Pancreas (tissue), 10 donors: ENCODE results near the gene SORL1. TPM values are rescaled to one million over a fixed set of nuclear protein-coding genes. Genes with fewer than 3 reads are reported as not detected.

ENCODE experiments used
- ATAC-seq, 4 donors: fragments of 200-7000 bp; cut with Tn5 transposase; one replicate each; pipeline versions ENCODE4 v1.8.0 to v1.9.1; 2020; ENCODE audit warnings: mild to moderate bottlenecking in 4 of 4, moderate library complexity in 4 of 4
- DNase-seq, 6 donors: peaks; one replicate each; pipeline ENCODE4 v3.0.0-alpha.2; 2020
- FAIRE-seq: peaks from 2 replicates; lab custom pipeline; 2012; peaks lifted over from hg19 to GRCh38; lab: Jason Lieb, UNC
- H3K27ac ChIP-seq, 4 donors: fragments of 200-600 bp; sonication (generic); 1 replicate in 3 of 4; 2 replicates in 1 of 4; pipeline versions ENCODE4 v1.5.0 to v1.8.0; 2020
- H3K27me3 ChIP-seq, 4 donors: fragments of 200-600 bp; one replicate each; pipeline ENCODE4 v1.8.0; 2021
- H3K36me3 ChIP-seq, 3 donors: fragments of 200-600 bp; sonication (generic) in 1 of 3; one replicate each; pipeline versions ENCODE4 v1.5.0 to v1.8.0; 2020 to 2021
- H3K4me1 ChIP-seq, 3 donors: fragments of 200-600 bp; one replicate each; pipeline ENCODE4 v1.8.0; 2021
- H3K4me3 ChIP-seq, 4 donors: fragments of 200-600 bp; sonication (generic) in 2 of 4; one replicate each; pipeline versions ENCODE4 v1.5.0 to v1.8.0; 2020 to 2021
- H3K9me3 ChIP-seq, 4 donors: fragments of 200-600 bp; one replicate each; pipeline ENCODE4 v1.8.0; 2021
- CTCF ChIP-seq, 4 donors: fragments of 200-600 bp; sonication (generic) in 3 of 4; IDR thresholded peaks; one replicate each; pipeline versions ENCODE4 v1.5.0 to v1.8.0; 2021; ENCODE audit warnings: antibody characterized with exemption in 4 of 4
- WGBS, 2 donors: extraction: QIAGEN DNeasy Blood & Tissue Kit; methylation state at CpG; one replicate each; pipeline ENCODE4 v1.1.7; 2013; 5-methylcytosine and 5-hydroxymethylcytosine counted together
- intact Hi-C, 3 donors: fragments of 100-400 bp; cut with DNase I; formaldehyde crosslinking; loops; one replicate each; pipeline versions ENCODE4 v1.11.1 to v1.14.2; 2022
- polyA plus RNA-seq, 2 donors: library from polyadenylated mRNA; stranded (reverse); fragments of 200-250 nt; gene quantifications; one replicate each; pipeline ENCODE4 v1.2.3, GENCODE V29; 2013
- total RNA-seq, 6 donors: library from RNA; stranded (reverse); fragmentation: NEBNext Ultra II Directional in 4 of 6; extraction: Animal tissue kit (Norgen Biotek cat#: 25700) in 4 of 6; gene quantifications; one replicate each; pipeline versions ENCODE4 v1.2.1 to v1.2.4, GENCODE V29; 2021 to 2023
- donor health status: healthy with polysubstance abuse.
- donor health status: DM: no; HTN: no; CAD: no; lungs with moderate emphysema.
- donor health status: DM: no; HTN: no; CAD: no.
- donor health status: control.
- donor health status: control.
- donor health status: Bipolar disorder and iron deficiency.
- donor health status: DM: yes; HTN: yes; CAD: no.
- donor health status: DM: no; HTN: no; CAD: no.
- donor health status: DM: no; HTN: no; CAD: no.
- donor health status: DM: yes; HTN: yes; CAD: no.

SORL1 gene
- total and polyA plus RNA-seq, 8 donors: 2.7 to 47.5 (median 15.5) TPM

- intact Hi-C loops: no loop called here
- H3K4me3 ChIP-seq: no peak overlapping the region
Measured at GRCh38 chr11:121525376-121525775, 73.3 kb downstream of the SORL1 start.

GRCh38 chr11:121530257-121530656 lies 78.1 kb downstream of the SORL1 start:
- no peak for DNase-seq
- Histone ChIP-seq H3K4me3 (no peak overlapping the region), H3K27me3 (no peaks in the 10 kb centered on the region), H3K27ac (no peak overlapping the region), H3K4me1 (no peaks in the 10 kb centered on the region), H3K36me3 (peaks cover 0 to 2% (median 0%) of the 10 kb centered on the region in 3 donors), H3K9me3 (no peaks in the 10 kb centered on the region)
- no peak for TF ChIP-seq CTCF (IDR thresholded peaks at IDR 0.05)
- 85 to 89% methylated on average over 2 of the region's 2 CpGs for WGBS, 2 donors
- no peak for ATAC-seq
- intact Hi-C loops: no loop called here
- FAIRE-seq: no peak

More at GRCh38 chr11:121525376-121525775, 73.3 kb downstream of the SORL1 start:
- DNase-seq: no peak
- peaks cover 0 to 2% (median 0%) of the 10 kb centered on the region in 3 donors for H3K36me3 ChIP-seq
- no peak overlapping the region for H3K27ac ChIP-seq
- no peaks in the 10 kb centered on the region for H3K27me3 ChIP-seq
- no peak for ATAC-seq
- FAIRE-seq: no peak
- no peak for TF ChIP-seq CTCF (IDR thresholded peaks at IDR 0.05)
- H3K4me1 ChIP-seq: no peaks in the 10 kb centered on the region
- H3K9me3 ChIP-seq: no peaks in the 10 kb centered on the region

GRCh38 chr11:121533601-121534000 lies 81.5 kb downstream of the SORL1 start:
- ATAC-seq (peak in 2 of 4 donors; percentile 12 to 26), FAIRE-seq (no peak), DNase-seq (no peak)
- no peak for TF ChIP-seq CTCF (IDR thresholded peaks at IDR 0.05)
- Histone ChIP-seq H3K27me3 (no peaks in the 10 kb centered on the region), H3K36me3 (peaks cover 0 to 2% (median 0%) of the 10 kb centered on the region in 3 donors), H3K27ac (no peak overlapping the region), H3K4me3 (no peak overlapping the region), H3K4me1 (no peaks in the 10 kb centered on the region), H3K9me3 (no peaks in the 10 kb centered on the region)
- 28 to 29% methylated on average over 3 of the region's 3 CpGs for WGBS, 2 donors
- intact Hi-C loops: no loop called here

- ATAC-seq (peak in 3 of 4 donors; percentile 49 to 87 (median 77)), FAIRE-seq (no peak), DNase-seq (no peak)
- Histone ChIP-seq H3K4me1 (no peaks in the 10 kb centered on the region), H3K27ac (no peak overlapping the region), H3K36me3 (peaks cover 0 to 1% (median 0%) of the 10 kb centered on the region in 3 donors), H3K27me3 (peaks cover 0 to 3% (median 0%) of the 10 kb centered on the region in 4 donors), H3K9me3 (no peaks in the 10 kb centered on the region), H3K4me3 (no peak overlapping the region)
- WGBS, 2 donors: 43 to 50% methylated on average over 12 of the region's 12 CpGs
- no peak for TF ChIP-seq CTCF (IDR thresholded peaks at IDR 0.05)
- intact Hi-C loops: no loop called here
Measured at GRCh38 chr11:121534131-121535093, 82.3 kb downstream of the SORL1 start.
